Right lobe of liver (tissue), 4 donors: ENCODE measurements around the gene DLG2.

Experiments
- POLR2A ChIP-seq: fragments of 450-650 bp; IDR thresholded peaks from one replicate; pipeline ENCODE4 v1.6.1; 2017; ENCODE audit warnings: antibody characterized with exemption, mild to moderate bottlenecking
- TF ChIP-seq, protein P1 (sequence below), 4 donors: fragments of 200-600 bp in 3 of 4; fragments of 450-650 bp in 1 of 4; IDR thresholded peaks; one replicate each; pipeline versions ENCODE4 v1.5.1 to v1.8.0; 2016 to 2022; ENCODE audit warnings: antibody characterized with exemption in 4 of 4, mild to moderate bottlenecking in 2 of 4
- donor health status: DM: no; HTN: no; CAD: no.
- donor health status: DM: no; HTN: no; CAD: no.
- donor health status: DM: no; HTN: yes; CAD: no.

GRCh38 chr11:84573868-84574267 is 1053.3 kb downstream of the DLG2 start:
- TF ChIP-seq, protein P1, sequence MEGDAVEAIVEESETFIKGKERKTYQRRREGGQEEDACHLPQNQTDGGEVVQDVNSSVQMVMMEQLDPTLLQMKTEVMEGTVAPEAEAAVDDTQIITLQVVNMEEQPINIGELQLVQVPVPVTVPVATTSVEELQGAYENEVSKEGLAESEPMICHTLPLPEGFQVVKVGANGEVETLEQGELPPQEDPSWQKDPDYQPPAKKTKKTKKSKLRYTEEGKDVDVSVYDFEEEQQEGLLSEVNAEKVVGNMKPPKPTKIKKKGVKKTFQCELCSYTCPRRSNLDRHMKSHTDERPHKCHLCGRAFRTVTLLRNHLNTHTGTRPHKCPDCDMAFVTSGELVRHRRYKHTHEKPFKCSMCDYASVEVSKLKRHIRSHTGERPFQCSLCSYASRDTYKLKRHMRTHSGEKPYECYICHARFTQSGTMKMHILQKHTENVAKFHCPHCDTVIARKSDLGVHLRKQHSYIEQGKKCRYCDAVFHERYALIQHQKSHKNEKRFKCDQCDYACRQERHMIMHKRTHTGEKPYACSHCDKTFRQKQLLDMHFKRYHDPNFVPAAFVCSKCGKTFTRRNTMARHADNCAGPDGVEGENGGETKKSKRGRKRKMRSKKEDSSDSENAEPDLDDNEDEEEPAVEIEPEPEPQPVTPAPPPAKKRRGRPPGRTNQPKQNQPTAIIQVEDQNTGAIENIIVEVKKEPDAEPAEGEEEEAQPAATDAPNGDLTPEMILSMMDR (IDR thresholded peaks at IDR 0.05), result no peak
- TF ChIP-seq POLR2A, result no peak
